Caco-2 (cell line): ENCODE results near the gene JPH3. TPM values are rescaled to one million over a fixed set of nuclear protein-coding genes. Genes with fewer than 3 reads are reported as not detected.

Experiments used
- BruUV-seq: library from RNA; stranded (reverse); fragments of 400-500 nt; replicated peaks from 2 replicates; lab custom pipeline; 2021; lab: Mats Ljungman, UMichigan
- CTCF ChIA-PET: fragments of 300-600 bp; sonication (Branson Sonifier 250); formaldehyde crosslinking; loops from one replicate; lab custom pipeline; 2022; ENCODE audit warnings: antibody characterized with exemption; lab: Charles Lee
- POLR2A ChIA-PET: fragments of 300-600 bp; sonication (Branson Sonifier 250); formaldehyde crosslinking; loops from one replicate; lab custom pipeline; 2022; ENCODE audit warnings: antibody characterized with exemption; lab: Charles Lee
- DNase-seq, 2 experiments: peaks; one replicate each; pipeline versions ENCODE4 v3.0.0 to v3.0.0-alpha.2; 2020 to 2022
- H3K27me3 ChIP-seq: replicated peaks from 2 replicates; pipeline ENCODE4 v1.6.0; 2011; ENCODE audit warnings: low read length; ENCODE audit not compliant: control insufficient read depth, insufficient read depth
- H3K36me3 ChIP-seq: 2 replicates; pipeline ENCODE4 v1.5.1; 2011; ENCODE audit warnings: low read length; ENCODE audit not compliant: control insufficient read depth, insufficient read depth
- H3K4me1 ChIP-seq: fragments of 250-450 bp; sonication (Bioruptor Pico); 2 replicates; pipeline ENCODE4 v1.5.1; 2020; ENCODE audit warnings: mild to moderate bottlenecking
- H3K4me3 ChIP-seq: 2 replicates; pipeline ENCODE4 v1.5.1; 2011; ENCODE audit warnings: low read depth, mild to moderate bottlenecking, control low read depth, low read length
- H3K9me3 ChIP-seq: fragments of 250-450 bp; sonication (Bioruptor Pico); 2 replicates; pipeline ENCODE4 v1.5.1; 2020; ENCODE audit warnings: mild to moderate bottlenecking, moderate library complexity
- H3K27ac Mint-ChIP-seq: one replicate; pipeline ENCODE4 v1.8.0; 2022; ENCODE audit warnings: mixed read lengths; ENCODE audit not compliant: unreplicated experiment
- H3K27me3 Mint-ChIP-seq: one replicate; pipeline ENCODE4 v1.8.0; 2022; ENCODE audit warnings: mixed read lengths; ENCODE audit not compliant: insufficient read depth, unreplicated experiment
- H3K36me3 Mint-ChIP-seq: one replicate; pipeline ENCODE4 v1.8.0; 2022; ENCODE audit warnings: mild to moderate bottlenecking, mixed read lengths; ENCODE audit not compliant: insufficient read depth, unreplicated experiment
- H3K4me1 Mint-ChIP-seq: one replicate; pipeline ENCODE4 v1.8.0; 2022; ENCODE audit warnings: low read depth, mixed read lengths; ENCODE audit not compliant: unreplicated experiment
- H3K4me3 Mint-ChIP-seq: one replicate; pipeline ENCODE4 v1.8.0; 2022; ENCODE audit warnings: mild to moderate bottlenecking, moderate library complexity, mixed read lengths; ENCODE audit not compliant: unreplicated experiment
- H3K9me3 Mint-ChIP-seq: one replicate; pipeline ENCODE4 v1.8.0; 2022; ENCODE audit warnings: mixed read lengths; ENCODE audit not compliant: unreplicated experiment
- intact Hi-C: fragments of 100-400 bp; cut with micrococcal nuclease; formaldehyde crosslinking; loops from one replicate; pipeline ENCODE4 v1.10.0; 2022; ENCODE audit not compliant: unreplicated experiment
- total RNA-seq: library from RNA; stranded (reverse); gene quantifications from 2 replicates; pipeline ENCODE4 v1.2.3, GENCODE V29; 2022
- TF ChIP-seq, protein P1 (sequence below), 2 experiments: fragments of 200-600 bp in 1 of 2; IDR thresholded peaks; 1 replicate in 1 of 2; 2 replicates in 1 of 2; pipeline versions ENCODE4 v1.5.1 to v1.8.0; 2011 to 2022; ENCODE audit warnings: antibody characterized with exemption in 1 of 2, control low read depth in 1 of 2, inconsistent platforms in 1 of 2, low read depth in 1 of 2, low read length in 1 of 2, mild to moderate bottlenecking in 1 of 2, moderate library complexity in 1 of 2; ENCODE audit not compliant: insufficient read depth in 1 of 2, severe bottlenecking in 1 of 2, unreplicated experiment in 1 of 2

JPH3 gene
- total RNA-seq, 1 experiment from 2014 or later: 4.8 TPM

GRCh38 chr16:87721622-87722585, 119.6 kb downstream of the JPH3 start:
- Mint-ChIP-seq H3K27me3 (no peaks in the 10 kb centered on the region), H3K4me1 (no peaks in the 10 kb centered on the region), H3K27ac (no peak overlapping the region), H3K36me3 (peaks cover 88% of the 10 kb centered on the region), H3K9me3 (no peaks in the 10 kb centered on the region), H3K4me3 (no peak overlapping the region)
- no peaks in the 10 kb centered on the region for H3K4me1 ChIP-seq
- H3K4me3 ChIP-seq: no peak overlapping the region
- TF ChIP-seq, protein P1, sequence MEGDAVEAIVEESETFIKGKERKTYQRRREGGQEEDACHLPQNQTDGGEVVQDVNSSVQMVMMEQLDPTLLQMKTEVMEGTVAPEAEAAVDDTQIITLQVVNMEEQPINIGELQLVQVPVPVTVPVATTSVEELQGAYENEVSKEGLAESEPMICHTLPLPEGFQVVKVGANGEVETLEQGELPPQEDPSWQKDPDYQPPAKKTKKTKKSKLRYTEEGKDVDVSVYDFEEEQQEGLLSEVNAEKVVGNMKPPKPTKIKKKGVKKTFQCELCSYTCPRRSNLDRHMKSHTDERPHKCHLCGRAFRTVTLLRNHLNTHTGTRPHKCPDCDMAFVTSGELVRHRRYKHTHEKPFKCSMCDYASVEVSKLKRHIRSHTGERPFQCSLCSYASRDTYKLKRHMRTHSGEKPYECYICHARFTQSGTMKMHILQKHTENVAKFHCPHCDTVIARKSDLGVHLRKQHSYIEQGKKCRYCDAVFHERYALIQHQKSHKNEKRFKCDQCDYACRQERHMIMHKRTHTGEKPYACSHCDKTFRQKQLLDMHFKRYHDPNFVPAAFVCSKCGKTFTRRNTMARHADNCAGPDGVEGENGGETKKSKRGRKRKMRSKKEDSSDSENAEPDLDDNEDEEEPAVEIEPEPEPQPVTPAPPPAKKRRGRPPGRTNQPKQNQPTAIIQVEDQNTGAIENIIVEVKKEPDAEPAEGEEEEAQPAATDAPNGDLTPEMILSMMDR (IDR thresholded peaks at IDR 0.05; ENCODE audit: insufficient read depth in 1 of 2, low read depth in 1 of 2, low read length in 1 of 2, severe bottlenecking in 1 of 2, unreplicated experiment in 1 of 2): no peak
- H3K36me3 ChIP-seq: peaks cover 3% of the 10 kb centered on the region
- DNase-seq: no peak
- CTCF ChIA-PET: no interaction called here
- no TSS peak for BruUV-seq
- intact Hi-C loops: no loop called here
- H3K9me3 ChIP-seq: no peaks in the 10 kb centered on the region
- no peaks in the 10 kb centered on the region for H3K27me3 ChIP-seq
- POLR2A ChIA-PET: no interaction called here

DNA sequence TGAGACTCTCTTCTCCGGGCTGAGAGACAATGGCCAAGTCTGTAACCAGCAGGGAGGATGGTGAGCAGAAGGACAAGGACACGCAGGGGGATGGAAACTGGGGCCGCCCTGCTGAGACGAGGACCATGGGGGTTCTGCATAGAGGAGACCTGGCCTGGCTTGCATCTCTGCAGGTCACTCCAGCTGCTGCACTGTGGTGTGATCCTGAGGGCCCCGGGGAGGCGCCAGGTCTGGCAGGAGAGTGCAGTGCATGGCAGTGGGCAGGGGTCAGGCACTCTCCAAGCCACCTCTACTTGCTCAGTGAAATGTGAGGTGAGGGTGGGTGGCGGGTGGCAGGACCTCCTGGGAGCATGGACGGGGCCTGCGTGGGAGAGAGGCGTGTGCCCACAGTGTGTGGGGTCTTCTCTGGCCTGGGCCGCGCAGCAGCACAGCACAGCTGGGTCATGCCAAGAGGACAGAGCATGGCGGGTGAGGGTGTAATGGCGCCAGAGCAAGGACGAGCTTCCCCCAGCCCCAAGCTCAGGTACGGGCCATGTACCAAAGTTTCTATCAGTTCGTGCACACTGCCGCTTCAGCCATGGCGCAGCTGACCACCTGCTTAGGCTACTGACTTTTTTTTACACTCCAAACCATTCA, 120.4 kb downstream of the JPH3 start:
- Mint-ChIP-seq H3K27ac (no peak overlapping the region), H3K9me3 (no peaks in the 10 kb centered on the region), H3K36me3 (peaks cover 92% of the 10 kb centered on the region), H3K4me1 (no peaks in the 10 kb centered on the region), H3K4me3 (no peak overlapping the region), H3K27me3 (no peaks in the 10 kb centered on the region)
- TF ChIP-seq, protein P1 (IDR thresholded peaks at IDR 0.05; ENCODE audit: insufficient read depth in 1 of 2, low read depth in 1 of 2, low read length in 1 of 2, severe bottlenecking in 1 of 2, unreplicated experiment in 1 of 2): no peak
- intact Hi-C loops: no loop called here
- ChIA-PET POLR2A (no interaction called here), CTCF (no interaction called here)
- Histone ChIP-seq H3K4me1 (no peaks in the 10 kb centered on the region), H3K36me3 (peaks cover 6% of the 10 kb centered on the region), H3K9me3 (no peaks in the 10 kb centered on the region), H3K27me3 (no peaks in the 10 kb centered on the region), H3K4me3 (no peak overlapping the region)
- BruUV-seq: no TSS peak
- no peak for DNase-seq

DNA sequence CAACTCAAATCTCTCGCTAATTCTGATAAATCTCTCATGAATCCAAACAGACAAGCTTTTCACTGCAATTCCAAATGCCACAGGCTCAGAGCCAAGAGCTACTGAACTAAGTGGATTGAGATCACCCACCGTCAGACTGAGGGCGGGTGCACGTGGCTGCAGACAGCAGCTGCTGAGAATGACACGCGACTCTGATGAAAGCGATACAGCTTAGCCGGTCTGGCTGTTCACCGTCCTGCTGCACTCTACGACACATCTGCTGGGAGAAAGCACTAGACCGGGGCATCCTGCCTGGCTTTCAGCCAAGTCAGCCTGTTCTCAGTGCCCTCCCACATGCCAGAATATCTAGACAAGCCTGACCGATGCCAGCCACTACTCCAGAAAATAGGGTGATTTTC, 120.9 kb downstream of the JPH3 start:
- H3K27ac Mint-ChIP-seq: no peak overlapping the region
- CTCF ChIA-PET: no interaction called here
- TF ChIP-seq, protein P1 (IDR thresholded peaks at IDR 0.05; ENCODE audit: insufficient read depth in 1 of 2, low read depth in 1 of 2, low read length in 1 of 2, severe bottlenecking in 1 of 2, unreplicated experiment in 1 of 2): no peak
- intact Hi-C loops: no loop called here
- Histone ChIP-seq H3K36me3 (peaks cover 7% of the 10 kb centered on the region), H3K9me3 (no peaks in the 10 kb centered on the region), H3K4me3 (no peak overlapping the region), H3K4me1 (no peaks in the 10 kb centered on the region), H3K27me3 (no peaks in the 10 kb centered on the region)
- no peak overlapping the region for H3K4me3 Mint-ChIP-seq
- H3K36me3 Mint-ChIP-seq: peaks cover 92% of the 10 kb centered on the region
- DNase-seq: no peak
- no TSS peak for BruUV-seq
- no peaks in the 10 kb centered on the region for H3K4me1 Mint-ChIP-seq
- POLR2A ChIA-PET: no interaction called here
- H3K27me3 Mint-ChIP-seq: no peaks in the 10 kb centered on the region
- no peaks in the 10 kb centered on the region for H3K9me3 Mint-ChIP-seq
